MM.1S (cell line): ENCODE measurements around the gene ASB6.

Source experiments
- CTCF ChIP-seq: fragments of 300-600 bp; sonication (generic); IDR thresholded peaks from 2 replicates; pipeline ENCODE4 v1.5.1; 2016; ENCODE audit warnings: antibody characterized with exemption, low read length, mixed read lengths
- EZH2phosphoT487 ChIP-seq: fragments of 300-600 bp; sonication (generic); IDR thresholded peaks from 2 replicates; pipeline ENCODE4 v1.6.1; 2018; ENCODE audit warnings: antibody characterized with exemption, low read length

- no peak for TF ChIP-seq EZH2phosphoT487
- no peak for TF ChIP-seq CTCF
Observed at GRCh38 chr9:129656795-129657390, 14.9 kb upstream of the ASB6 start.
